Activated CD8-positive, alpha-beta T cell treated with anti-CD3 and anti-CD28 coated beads for 36 hours (primary cell): ENCODE data around the gene AFF1. TPM values are rescaled to one million over a fixed set of nuclear protein-coding genes. Genes with fewer than 3 reads are reported as not detected.

ENCODE experiments used
- ATAC-seq: fragments of 200-7000 bp; cut with Tn5 transposase; one replicate; pipeline ENCODE4 v1.10.0; 2021; ENCODE audit warnings: mild to moderate bottlenecking, moderate library complexity
- CTCF ChIA-PET: fragments of 350-600 bp; sonication (Branson Sonifier 250); formaldehyde crosslinking; loops from one replicate; lab custom pipeline; 2021; ENCODE audit warnings: antibody characterized with exemption; lab: Charles Lee
- POLR2A ChIA-PET: fragments of 350-600 bp; sonication (Branson Sonifier 250); formaldehyde crosslinking; loops from one replicate; lab custom pipeline; 2021; ENCODE audit warnings: antibody characterized with exemption; lab: Charles Lee
- DNase-seq: peaks from one replicate; pipeline ENCODE4 v3.0.0-alpha.2; 2020
- H3K27ac Mint-ChIP-seq: one replicate; pipeline ENCODE4 v1.8.0; 2021; ENCODE audit warnings: mild to moderate bottlenecking, mixed read lengths
- H3K27me3 Mint-ChIP-seq: one replicate; pipeline ENCODE4 v1.8.0; 2021; ENCODE audit warnings: mixed read lengths
- H3K36me3 Mint-ChIP-seq: one replicate; pipeline ENCODE4 v1.8.0; 2021; ENCODE audit warnings: low read depth, mixed read lengths
- H3K4me1 Mint-ChIP-seq: one replicate; pipeline ENCODE4 v1.8.0; 2021; ENCODE audit warnings: low read depth, mixed read lengths
- H3K4me3 Mint-ChIP-seq: one replicate; pipeline ENCODE4 v1.8.0; 2021; ENCODE audit warnings: mild to moderate bottlenecking, moderate library complexity, mixed read lengths
- H3K9me3 Mint-ChIP-seq: one replicate; pipeline ENCODE4 v1.8.0; 2021; ENCODE audit warnings: mixed read lengths
- CTCF ChIP-seq: fragments of 200-600 bp; IDR thresholded peaks from one replicate; pipeline ENCODE4 v1.8.0; 2022; ENCODE audit warnings: antibody characterized with exemption, mild to moderate bottlenecking
- intact Hi-C: fragments of 100-400 bp; cut with micrococcal nuclease; formaldehyde crosslinking; loops from one replicate; pipeline ENCODE4 v1.10.0; 2022
- total RNA-seq, 2 experiments: library from RNA; stranded (reverse); gene quantifications; one replicate each; pipeline ENCODE4 v1.2.3, GENCODE V29; 2021

Gene AFF1
- total RNA-seq, 2 experiments from 2014 or later: 40.3 to 45.4 TPM

GRCh38 chr4:87093443-87094123 lies 158.8 kb downstream of the AFF1 start:
- peaks cover 2% of the 10 kb centered on the region for H3K36me3 Mint-ChIP-seq

GRCh38 chr4:87097075-87097474 lies 162.3 kb downstream of the AFF1 start:
- CTCF ChIA-PET: interaction anchor here (0.9 to 2.6 kb wide), 4 partner anchors 23 to 174 kb away, joined by 3 to 29 read pairs (median 4); partner anchors contain the start of gene AFF1
- no peaks in the 10 kb centered on the region for H3K27me3 Mint-ChIP-seq
- POLR2A ChIA-PET: interaction anchor here (1.2 to 1.8 kb wide), 3 partner anchors 90 to 174 kb away, joined by 3 to 5 read pairs (median 4); no protein-coding TSS in a partner anchor
- ATAC-seq: peak; percentile 9
- H3K9me3 Mint-ChIP-seq: no peaks in the 10 kb centered on the region
- peaks cover 34% of the 10 kb centered on the region for H3K4me1 Mint-ChIP-seq
- intact Hi-C loops: no loop called here
- H3K4me3 Mint-ChIP-seq: no peak overlapping the region
- H3K36me3 Mint-ChIP-seq: peaks cover 6% of the 10 kb centered on the region
- no peak for DNase-seq
- TF ChIP-seq CTCF: no peak
- no peak overlapping the region for H3K27ac Mint-ChIP-seq

More at GRCh38 chr4:87093443-87094123, 158.8 kb downstream of the AFF1 start:
- peak; percentile 57 for DNase-seq
- Mint-ChIP-seq H3K27me3 (no peaks in the 10 kb centered on the region), H3K4me1 (peaks cover 29% of the 10 kb centered on the region), H3K27ac (peak overlapping the region; percentile 36), H3K9me3 (no peaks in the 10 kb centered on the region), H3K4me3 (no peak overlapping the region)
- ChIA-PET CTCF (interaction anchor here (0.7 to 4.2 kb wide), 25 partner anchors 9 to 172 kb away, joined by 3 to 140 read pairs (median 5); partner anchors contain the start of gene AFF1), POLR2A (interaction anchor here (1.0 to 1.2 kb wide), 3 partner anchors 35 to 87 kb away, joined by 3 to 4 read pairs (median 3); no protein-coding TSS in a partner anchor)
- intact Hi-C loops: loop anchor here (1.0 to 5.0 kb wide), 3 partner anchors 86 to 171 kb away; partner anchors contain the start of gene AFF1
- ATAC-seq: peak; percentile 90
- TF ChIP-seq CTCF: peak; percentile 69

DNA sequence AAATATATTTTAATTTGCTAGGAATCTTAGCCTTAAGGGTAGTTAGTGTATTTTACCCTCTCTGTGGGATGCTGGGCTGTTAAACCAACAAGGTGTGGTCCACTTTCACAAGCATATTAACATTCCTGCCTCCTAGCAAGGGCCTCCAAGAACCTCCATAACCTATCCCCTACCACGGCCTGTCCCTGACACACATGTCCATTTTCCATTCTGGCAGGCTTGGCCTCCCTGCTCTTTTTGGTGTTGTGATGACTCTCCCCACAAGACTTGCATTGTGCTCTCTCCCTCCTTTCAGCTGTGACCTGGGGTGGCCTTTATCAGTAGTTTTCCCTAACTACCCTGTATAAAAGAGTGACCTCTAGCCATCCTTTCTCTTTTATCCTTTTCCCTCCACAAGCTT lies 165.4 kb downstream of the AFF1 start:
- intact Hi-C loops: no loop called here
- Mint-ChIP-seq H3K4me1 (peaks cover 35% of the 10 kb centered on the region), H3K27ac (no peak overlapping the region), H3K4me3 (no peak overlapping the region), H3K9me3 (no peaks in the 10 kb centered on the region), H3K36me3 (peaks cover 6% of the 10 kb centered on the region), H3K27me3 (no peaks in the 10 kb centered on the region)
- no peak for TF ChIP-seq CTCF
- no peak for DNase-seq
- ATAC-seq: no peak
- ChIA-PET POLR2A (no interaction called here), CTCF (no interaction called here)

GRCh38 chr4:87101543-87102199 lies 166.9 kb downstream of the AFF1 start:
- intact Hi-C loops: no loop called here
- ChIA-PET CTCF (interaction anchor here (2.0 kb wide), 1 partner anchor 8 kb away, joined by 6 read pairs; no protein-coding TSS in a partner anchor), POLR2A (no interaction called here)
- Mint-ChIP-seq H3K27ac (no peak overlapping the region), H3K4me1 (peaks cover 38% of the 10 kb centered on the region), H3K9me3 (no peaks in the 10 kb centered on the region), H3K4me3 (no peak overlapping the region), H3K36me3 (peaks cover 9% of the 10 kb centered on the region), H3K27me3 (no peaks in the 10 kb centered on the region)
- DNase-seq (no peak), ATAC-seq (no peak)
- no peak for TF ChIP-seq CTCF
